IPS DF 6.9 (cell line): Measurements from ENCODE around the gene LYZL4.

Experiments used
- DNase-seq: peaks from one replicate; pipeline ENCODE4 v3.0.0-alpha.2; 2013; ENCODE audit warnings: low read depth, low spot score
- H3K27ac ChIP-seq: one replicate; pipeline ENCODE4 v1.5.1; 2013; ENCODE audit warnings: low read length, control low read depth
- H3K27me3 ChIP-seq: 2 replicates; pipeline ENCODE4 v1.6.1; 2013; ENCODE audit warnings: mild to moderate bottlenecking, low read length; ENCODE audit not compliant: control insufficient read depth, insufficient read depth
- H3K36me3 ChIP-seq: 2 replicates; pipeline ENCODE4 v1.6.1; 2013; ENCODE audit warnings: low read length; ENCODE audit not compliant: control insufficient read depth, insufficient read depth
- H3K4me1 ChIP-seq: 2 replicates; pipeline ENCODE4 v1.6.1; 2013; ENCODE audit warnings: low read length; ENCODE audit not compliant: control insufficient read depth, insufficient read depth
- H3K4me3 ChIP-seq: 2 replicates; pipeline ENCODE4 v1.5.1; 2013; ENCODE audit warnings: mild to moderate bottlenecking, low read length
- H3K9me3 ChIP-seq: 2 replicates; pipeline ENCODE4 v1.6.1; 2013; ENCODE audit warnings: low read length, inconsistent platforms; ENCODE audit not compliant: control insufficient read depth, insufficient read depth
- WGBS: extraction: QIAGEN DNeasy Blood & Tissue Kit; methylation state at CpG from one replicate; pipeline ENCODE4 v1.1.7; 2013; ENCODE audit warnings: mixed read lengths, missing lambda C conversion rate; ENCODE audit not compliant: insufficient read length, insufficient coverage; 5-methylcytosine and 5-hydroxymethylcytosine counted together

Gene LYZL4

DNA sequence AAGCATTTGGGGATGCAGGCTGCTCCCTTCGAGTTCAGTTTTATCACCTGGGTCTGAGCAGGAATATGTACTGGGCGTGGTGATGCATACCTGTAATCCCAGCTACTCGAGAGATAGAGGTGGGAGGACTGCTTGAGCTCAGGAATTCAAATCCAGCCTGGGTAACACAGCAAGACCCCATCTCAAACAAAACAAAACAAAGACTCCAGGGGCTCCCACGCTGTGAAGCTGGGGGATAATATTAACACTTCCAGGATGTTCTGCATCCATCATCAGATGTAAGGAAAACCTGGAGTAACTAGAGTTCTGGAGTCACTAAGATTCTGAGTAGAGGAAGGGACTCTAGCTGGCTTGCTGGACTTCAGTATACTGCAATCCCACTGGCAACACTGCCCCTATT lies 40.6 kb downstream of the LYZL4 start:
- no peak for DNase-seq
- Histone ChIP-seq H3K27ac (no peak overlapping the region), H3K4me1 (peaks cover 2% of the 10 kb centered on the region), H3K36me3 (no peaks in the 10 kb centered on the region), H3K9me3 (no peaks in the 10 kb centered on the region), H3K27me3 (no peaks in the 10 kb centered on the region), H3K4me3 (no peak overlapping the region)
- WGBS, result no CpG with 5 or more reads among the region's 4 CpGs

DNA sequence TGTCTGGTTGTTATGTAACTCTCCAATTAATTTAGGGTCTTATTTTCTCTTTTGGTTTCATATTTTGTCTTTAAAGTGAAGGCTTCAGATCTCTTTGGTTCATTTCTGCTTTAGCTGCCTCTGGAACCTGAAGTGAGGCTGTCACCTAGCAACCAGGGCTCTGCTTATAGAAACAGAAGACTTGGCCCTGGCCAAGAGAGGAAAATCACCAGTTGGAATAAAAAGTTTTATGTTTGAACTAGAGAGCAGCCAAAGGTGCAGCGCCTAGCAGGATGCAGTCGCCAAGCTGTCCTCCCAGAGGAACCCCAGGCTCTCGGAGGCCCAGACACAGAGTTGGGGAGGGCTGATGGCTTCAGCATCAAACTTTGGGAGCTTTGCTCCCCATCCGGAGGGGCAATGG lies 41.1 kb downstream of the LYZL4 start:
- Histone ChIP-seq H3K27me3 (no peaks in the 10 kb centered on the region), H3K4me1 (peaks cover 2% of the 10 kb centered on the region), H3K4me3 (no peak overlapping the region), H3K9me3 (no peaks in the 10 kb centered on the region), H3K27ac (no peak overlapping the region), H3K36me3 (no peaks in the 10 kb centered on the region)
- DNase-seq, result no peak
- WGBS, result no CpG with 5 or more reads among the region's 4 CpGs

DNA sequence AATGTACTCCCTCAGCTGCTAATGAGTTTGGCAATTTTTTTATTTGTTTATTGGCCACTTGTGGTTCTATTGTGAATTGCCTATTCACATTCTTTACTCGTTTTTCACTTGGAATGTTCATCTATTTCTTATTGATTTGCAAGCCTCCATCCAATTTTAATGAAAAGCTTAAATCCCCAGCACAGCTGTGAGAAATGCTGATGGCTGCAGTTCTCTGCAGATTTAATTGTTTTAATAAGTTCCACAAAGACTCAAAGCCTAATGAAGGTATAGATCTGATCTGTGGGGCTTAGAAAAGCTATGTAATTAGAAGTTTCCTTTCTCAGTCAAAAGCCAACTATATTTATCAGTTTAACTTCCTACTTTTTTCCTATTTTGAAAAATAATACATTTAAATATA lies 41.5 kb downstream of the LYZL4 start:
- Histone ChIP-seq H3K27me3 (no peaks in the 10 kb centered on the region), H3K9me3 (no peaks in the 10 kb centered on the region), H3K36me3 (no peaks in the 10 kb centered on the region), H3K27ac (no peak overlapping the region), H3K4me3 (no peak overlapping the region), H3K4me1 (peaks cover 2% of the 10 kb centered on the region)
- no CpG with 5 or more reads among the region's 1 CpG for WGBS
- DNase-seq, result no peak

DNA sequence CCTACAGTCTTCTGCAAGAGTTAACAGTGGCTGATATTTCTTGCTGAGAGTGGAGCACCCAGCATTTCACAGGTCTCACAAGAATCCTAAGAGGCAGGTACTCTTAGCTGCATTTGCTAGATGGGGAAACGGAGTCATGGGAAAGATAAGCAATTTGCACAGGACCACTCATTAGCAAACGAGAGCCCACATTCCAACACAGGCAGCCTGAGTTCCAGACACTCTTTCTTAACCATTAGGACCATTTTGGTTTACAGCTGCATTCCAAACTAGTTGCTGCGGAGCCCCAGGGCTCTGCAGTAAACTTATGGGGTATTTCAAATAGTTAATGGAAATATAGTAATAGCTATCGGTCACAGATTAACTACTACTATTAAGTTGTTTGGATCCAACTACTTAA lies 42.5 kb downstream of the LYZL4 start:
- no peaks in the 10 kb centered on the region for H3K27me3 ChIP-seq
- no peak overlapping the region for H3K27ac ChIP-seq
- no peaks in the 10 kb centered on the region for H3K9me3 ChIP-seq
- no peak for DNase-seq
- H3K4me1 ChIP-seq, result peaks cover 2% of the 10 kb centered on the region
- no peak overlapping the region for H3K4me3 ChIP-seq
- WGBS, result no CpG with 5 or more reads among the region's 4 CpGs
- no peaks in the 10 kb centered on the region for H3K36me3 ChIP-seq

DNA sequence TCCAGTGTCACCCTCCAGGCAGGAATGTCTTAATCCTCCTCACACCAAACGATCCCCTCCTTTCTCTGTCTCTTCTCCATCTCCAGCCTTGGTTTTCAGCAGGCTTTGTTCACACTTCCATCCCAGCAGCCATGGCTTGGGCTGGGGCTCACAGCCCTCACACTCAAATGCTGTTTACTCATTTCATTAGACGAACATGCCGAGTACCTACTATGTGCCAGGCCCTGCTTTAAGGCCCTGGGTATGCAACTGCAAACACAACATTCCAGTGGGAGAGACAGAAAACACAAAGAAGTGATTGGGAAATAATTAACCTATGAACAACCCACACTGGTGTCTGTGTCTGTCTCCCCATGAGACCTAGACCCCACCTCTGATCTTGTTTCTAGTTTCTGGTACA lies 43.9 kb downstream of the LYZL4 start:
- Histone ChIP-seq H3K4me3 (no peak overlapping the region), H3K27me3 (no peaks in the 10 kb centered on the region), H3K36me3 (no peaks in the 10 kb centered on the region), H3K27ac (no peak overlapping the region), H3K4me1 (peaks cover 2% of the 10 kb centered on the region), H3K9me3 (no peaks in the 10 kb centered on the region)
- no peak for DNase-seq
- WGBS, result no CpG with 5 or more reads among the region's 3 CpGs

DNA sequence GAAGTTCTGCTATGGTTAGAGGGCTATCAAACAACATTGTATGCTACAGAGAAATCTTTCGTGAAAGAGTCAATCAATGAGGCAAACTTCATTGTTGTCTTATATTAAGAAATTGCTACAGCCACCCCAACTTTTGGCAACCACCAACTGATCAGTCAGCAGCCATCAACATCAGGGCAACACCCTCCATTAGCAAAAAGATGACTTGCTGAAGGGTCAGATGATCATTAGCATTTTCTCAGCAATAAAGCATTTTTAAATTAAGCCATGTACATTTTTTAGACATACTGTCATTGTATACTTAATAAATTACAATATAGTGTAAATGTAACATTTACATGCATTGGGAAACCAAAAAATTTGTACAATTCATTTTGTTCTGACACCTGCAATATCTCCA lies 53.1 kb downstream of the LYZL4 start:
- no peaks in the 10 kb centered on the region for H3K36me3 ChIP-seq
- no CpG with 5 or more reads among the region's 1 CpG for WGBS
- no peak overlapping the region for H3K27ac ChIP-seq
- H3K4me3 ChIP-seq, result no peak overlapping the region
- H3K4me1 ChIP-seq, result no peaks in the 10 kb centered on the region; the same call in 1 of the 2 replicates
- no peaks in the 10 kb centered on the region for H3K27me3 ChIP-seq
- no peak for DNase-seq
- no peaks in the 10 kb centered on the region for H3K9me3 ChIP-seq

DNA sequence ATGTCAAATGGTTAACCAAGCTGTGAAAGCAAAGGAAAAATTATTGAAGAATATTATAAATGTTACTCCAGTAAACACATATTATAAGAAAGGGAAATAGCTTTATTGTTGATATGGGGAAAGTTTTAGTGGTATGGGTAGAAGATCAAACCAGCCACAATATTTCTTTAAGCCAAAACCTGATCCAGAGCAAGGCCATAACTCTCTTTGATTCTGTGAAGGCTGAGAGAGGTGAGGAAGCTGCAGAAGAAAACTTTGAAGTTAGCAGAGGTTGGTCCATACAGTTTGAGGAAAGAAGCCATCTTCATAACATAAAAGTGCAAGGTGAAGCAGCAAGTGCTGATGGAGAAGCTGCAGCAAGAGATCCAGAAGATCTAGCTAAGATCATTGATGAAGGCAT lies 54.8 kb downstream of the LYZL4 start:
- no peaks in the 10 kb centered on the region for H3K36me3 ChIP-seq
- no peaks in the 10 kb centered on the region for H3K9me3 ChIP-seq
- no peak overlapping the region for H3K27ac ChIP-seq
- no peaks in the 10 kb centered on the region for H3K27me3 ChIP-seq
- H3K4me3 ChIP-seq, result no peak overlapping the region
- no peaks in the 10 kb centered on the region; the same call in 1 of the 2 replicates for H3K4me1 ChIP-seq
- DNase-seq, result no peak

DNA sequence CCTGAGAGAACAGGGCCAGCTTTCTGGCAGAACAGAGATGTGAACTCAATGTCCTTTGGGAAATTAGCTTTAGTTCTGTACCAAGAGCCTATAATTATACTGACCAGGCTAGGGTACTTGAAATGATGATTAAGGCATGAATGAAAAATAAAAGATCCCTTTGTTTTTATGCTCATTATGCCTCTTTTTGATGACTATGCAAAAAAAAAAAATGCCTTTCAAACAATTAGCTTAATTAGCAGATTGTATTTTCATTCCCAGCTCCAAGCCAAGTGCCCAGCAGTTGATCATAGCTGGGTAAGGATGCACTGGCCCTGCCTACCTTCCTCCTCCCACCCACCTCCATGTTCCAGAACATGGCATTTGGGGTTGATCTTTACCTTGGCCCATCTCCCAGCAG lies 56.8 kb downstream of the LYZL4 start:
- DNase-seq, result no peak
- H3K4me1 ChIP-seq, result no peaks in the 10 kb centered on the region; the same call in 1 of the 2 replicates
- H3K27me3 ChIP-seq, result no peaks in the 10 kb centered on the region
- no peak overlapping the region for H3K27ac ChIP-seq
- H3K4me3 ChIP-seq, result no peak overlapping the region
- H3K36me3 ChIP-seq, result no peaks in the 10 kb centered on the region
- H3K9me3 ChIP-seq, result no peaks in the 10 kb centered on the region

DNA sequence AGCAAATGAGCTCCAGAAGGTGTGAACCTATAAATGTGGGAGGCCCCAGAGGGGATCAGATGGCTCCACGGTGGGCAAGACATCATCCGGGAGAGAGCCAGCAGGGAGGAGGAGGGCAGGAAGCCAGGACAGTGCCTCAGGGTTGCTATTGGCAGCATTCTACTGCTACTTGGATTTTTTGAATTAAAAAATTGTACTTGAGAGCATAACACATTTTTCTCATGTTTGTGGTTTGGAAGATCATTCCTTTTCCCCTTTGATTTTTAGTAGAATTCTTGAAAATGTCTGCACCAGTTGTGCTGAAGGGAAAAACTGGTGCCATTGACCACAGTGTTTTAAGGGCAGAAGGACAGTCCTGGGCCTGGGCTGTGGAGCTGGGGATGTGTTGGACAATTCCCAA lies 59.2 kb downstream of the LYZL4 start:
- no peak for DNase-seq
- no peaks in the 10 kb centered on the region for H3K27me3 ChIP-seq
- no peaks in the 10 kb centered on the region for H3K9me3 ChIP-seq
- no peaks in the 10 kb centered on the region for H3K36me3 ChIP-seq
- no peak overlapping the region for H3K4me3 ChIP-seq
- WGBS, result no CpG with 5 or more reads among the region's 2 CpGs
- H3K4me1 ChIP-seq, result no peaks in the 10 kb centered on the region
- H3K27ac ChIP-seq, result no peak overlapping the region

DNA sequence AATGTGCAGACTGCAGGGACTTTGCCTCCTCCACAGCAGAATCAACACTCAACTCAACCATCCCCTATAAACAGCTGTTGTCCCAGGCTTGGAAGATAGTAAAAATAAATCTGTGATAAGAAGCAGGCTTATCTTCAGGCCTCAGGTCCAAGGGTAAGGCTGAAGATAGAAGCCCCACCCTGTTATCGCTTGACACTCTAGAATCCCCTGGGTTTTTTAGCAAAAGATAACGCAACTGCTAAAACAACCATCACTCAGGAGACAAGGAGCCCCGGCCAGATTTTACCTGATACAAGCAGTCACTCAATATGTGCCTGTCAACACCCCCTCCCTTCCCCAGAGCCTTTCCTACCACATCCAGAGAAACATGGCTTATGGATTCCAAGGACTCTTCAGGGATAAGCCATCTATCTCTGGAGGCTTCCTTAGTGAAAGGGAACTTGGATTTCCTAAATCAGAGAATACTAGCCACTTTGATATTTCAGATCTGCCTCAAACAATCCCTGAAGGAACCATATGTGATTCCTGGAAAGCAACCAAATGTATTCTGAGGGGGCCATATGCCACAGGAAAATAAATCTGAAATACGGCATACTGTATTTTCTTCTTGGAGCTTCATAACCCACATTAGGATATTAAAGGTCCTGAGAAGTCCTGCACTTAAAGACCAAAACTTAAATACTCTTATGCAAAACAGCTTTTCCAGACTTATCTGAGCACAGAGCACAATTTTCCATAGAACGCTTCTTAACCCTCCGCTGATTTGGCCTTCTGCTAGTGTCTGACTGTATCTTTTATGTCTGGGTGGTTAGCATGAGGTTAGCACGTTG lies 60.4 kb downstream of the LYZL4 start:
- Histone ChIP-seq H3K36me3 (no peaks in the 10 kb centered on the region), H3K9me3 (no peaks in the 10 kb centered on the region), H3K27me3 (no peaks in the 10 kb centered on the region), H3K4me3 (no peak overlapping the region), H3K27ac (no peak overlapping the region), H3K4me1 (no peaks in the 10 kb centered on the region)
- WGBS, result no CpG with 5 or more reads among the region's 7 CpGs
- DNase-seq, result no peak

DNA sequence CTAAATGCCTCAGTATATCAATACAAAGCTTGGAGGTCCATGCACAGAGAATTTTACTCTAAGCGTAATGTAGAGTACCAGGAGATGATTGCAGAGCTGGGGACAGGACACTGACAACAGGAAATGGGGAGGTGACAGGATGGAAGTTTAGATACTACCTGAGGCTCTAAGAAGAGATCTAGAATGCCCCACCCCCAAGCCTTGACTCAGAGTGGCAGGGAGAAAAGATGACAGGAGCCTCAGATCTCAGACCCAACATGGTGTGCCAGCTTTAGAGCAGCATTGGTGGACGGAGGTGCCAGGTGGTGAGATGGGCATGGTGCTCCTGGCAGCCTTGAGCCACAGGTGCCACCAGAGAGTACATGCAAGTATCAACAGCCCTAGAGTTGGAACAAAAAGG lies 62.5 kb downstream of the LYZL4 start:
- no peaks in the 10 kb centered on the region for H3K36me3 ChIP-seq
- WGBS, result no CpG with 5 or more reads among the region's 2 CpGs
- no peak overlapping the region for H3K4me3 ChIP-seq
- no peak for DNase-seq
- H3K27ac ChIP-seq, result no peak overlapping the region
- no peaks in the 10 kb centered on the region for H3K27me3 ChIP-seq
- H3K9me3 ChIP-seq, result no peaks in the 10 kb centered on the region
- no peaks in the 10 kb centered on the region for H3K4me1 ChIP-seq
